Kidney epithelial cell (primary cell): ENCODE results near the gene CCDC191. TPM values are rescaled to one million over a fixed set of nuclear protein-coding genes. Genes with fewer than 3 reads are reported as not detected.

Source experiments
- DNase-seq: peaks from one replicate; pipeline ENCODE4 v3.0.0-alpha.2; 2010; ENCODE audit warnings: low read depth
- H3K27me3 ChIP-seq: 2 replicates; pipeline ENCODE4 v1.6.0; 2011; ENCODE audit warnings: low read length; ENCODE audit not compliant: control insufficient read depth, insufficient read depth
- H3K36me3 ChIP-seq: 2 replicates; pipeline ENCODE4 v1.5.1; 2011; ENCODE audit warnings: low read length; ENCODE audit not compliant: control insufficient read depth, insufficient read depth
- H3K4me3 ChIP-seq: 2 replicates; pipeline ENCODE4 v1.5.1; 2011; ENCODE audit warnings: low read depth, mild to moderate bottlenecking, control low read depth, low read length
- CTCF ChIP-seq: IDR thresholded peaks from 2 replicates; pipeline ENCODE4 v1.5.1; 2011; ENCODE audit warnings: mild to moderate bottlenecking, moderate library complexity, low read length, control low read depth, inconsistent platforms; ENCODE audit not compliant: insufficient read depth, poor library complexity, severe bottlenecking
- total RNA-seq: library from RNA; depleted of rRNA; stranded (reverse); fragments of >200 nt; gene quantifications from 2 replicates; pipeline ENCODE4 v1.2.3, GENCODE V29; 2015

CCDC191 gene
- total RNA-seq, 1 donor from 2014 or later = 2.0 TPM

DNA sequence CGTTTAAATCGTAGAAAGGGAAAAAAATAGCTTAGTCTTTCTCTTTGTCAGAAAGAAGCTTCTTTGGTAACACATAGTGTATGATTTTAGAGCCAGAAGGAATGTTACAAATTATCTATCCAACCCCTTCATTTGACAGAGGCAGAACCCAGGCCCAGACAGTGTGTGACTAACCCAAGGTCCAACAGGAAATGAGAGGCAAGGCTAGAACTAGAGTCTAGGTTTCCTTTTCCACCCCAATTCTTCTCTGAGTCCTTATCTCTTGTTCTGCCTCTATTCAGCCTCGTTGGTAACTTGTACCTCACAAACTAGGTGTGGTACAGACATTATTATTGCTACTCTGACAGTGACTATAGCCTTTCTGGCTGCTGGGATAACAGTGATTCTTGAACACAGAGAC is 39.5 kb upstream of the CCDC191 start:
- TF ChIP-seq CTCF = no peak
- Histone ChIP-seq H3K36me3 (no peaks in the 10 kb centered on the region), H3K4me3 (no peak overlapping the region), H3K27me3 (no peaks in the 10 kb centered on the region)
- no peak for DNase-seq

- TF ChIP-seq CTCF = no peak
- Histone ChIP-seq H3K4me3 (no peak overlapping the region), H3K27me3 (no peaks in the 10 kb centered on the region), H3K36me3 (no peaks in the 10 kb centered on the region)
- DNase-seq = peak; percentile 72
Observed at GRCh38 chr3:114093596-114093995, 37.3 kb upstream of the CCDC191 start.

DNA sequence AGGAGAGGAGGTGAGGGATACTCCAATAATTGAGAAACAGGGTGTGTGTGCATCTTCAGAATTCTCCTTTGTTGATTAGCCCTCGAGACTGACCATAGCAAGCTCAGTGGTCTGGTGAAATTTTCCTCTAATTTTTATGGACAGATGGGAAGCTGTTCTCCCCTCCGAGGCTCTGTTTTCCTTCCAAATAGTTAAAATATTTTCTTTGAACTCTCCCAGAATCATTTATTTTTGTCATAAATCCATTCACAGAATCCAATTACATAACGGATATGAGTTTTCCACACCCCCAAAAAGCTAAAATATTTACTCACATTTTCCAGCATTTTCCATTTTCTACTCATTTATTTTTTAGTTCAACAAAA is 36.7 kb upstream of the CCDC191 start:
- H3K27me3 ChIP-seq = no peaks in the 10 kb centered on the region
- no peak overlapping the region for H3K4me3 ChIP-seq
- no peaks in the 10 kb centered on the region for H3K36me3 ChIP-seq
- no peak for DNase-seq
- no peak for TF ChIP-seq CTCF

DNA sequence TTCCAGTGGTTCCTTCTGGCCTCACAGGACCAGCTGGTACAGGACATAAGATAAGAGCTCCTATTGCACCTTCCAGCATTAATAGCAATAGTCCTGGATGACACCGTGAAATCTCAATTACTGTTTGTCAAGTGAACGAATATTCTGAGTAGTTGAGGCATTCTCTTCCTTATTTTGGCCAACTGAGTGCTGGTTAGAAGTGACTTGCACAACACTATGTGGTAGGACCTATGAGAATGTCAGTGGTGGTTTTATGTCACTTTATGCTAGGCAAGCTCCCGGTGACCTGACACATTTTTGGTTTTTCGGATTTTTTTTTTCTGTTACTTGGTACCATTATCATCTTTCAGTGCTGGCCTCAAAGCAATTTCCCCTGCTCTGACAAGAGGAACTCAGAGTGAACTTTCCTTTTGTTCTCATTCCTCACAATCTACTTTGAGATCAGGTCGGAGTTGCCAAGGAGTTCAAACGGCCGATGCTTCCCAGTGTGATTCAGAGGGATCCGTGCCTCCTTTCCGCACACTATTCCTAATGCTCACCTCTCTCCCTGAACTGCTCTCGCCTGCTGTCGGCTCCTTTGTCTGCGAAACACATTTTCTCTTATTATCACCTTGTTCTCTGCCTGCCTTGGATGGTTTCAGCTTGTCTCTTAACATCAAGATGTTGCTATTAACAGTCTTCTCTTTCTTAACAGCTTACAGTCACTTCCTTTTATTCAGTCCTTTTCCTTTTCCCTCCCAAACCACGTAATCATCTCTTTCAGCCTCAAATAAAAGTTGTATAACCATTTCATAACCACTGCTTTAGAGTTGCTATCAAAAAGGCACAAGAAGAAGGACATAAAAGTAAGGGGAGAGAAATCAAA is 36.1 kb upstream of the CCDC191 start:
- no peak for DNase-seq
- no peaks in the 10 kb centered on the region for H3K36me3 ChIP-seq
- H3K4me3 ChIP-seq = no peak overlapping the region
- no peaks in the 10 kb centered on the region for H3K27me3 ChIP-seq
- TF ChIP-seq CTCF = no peak

DNA sequence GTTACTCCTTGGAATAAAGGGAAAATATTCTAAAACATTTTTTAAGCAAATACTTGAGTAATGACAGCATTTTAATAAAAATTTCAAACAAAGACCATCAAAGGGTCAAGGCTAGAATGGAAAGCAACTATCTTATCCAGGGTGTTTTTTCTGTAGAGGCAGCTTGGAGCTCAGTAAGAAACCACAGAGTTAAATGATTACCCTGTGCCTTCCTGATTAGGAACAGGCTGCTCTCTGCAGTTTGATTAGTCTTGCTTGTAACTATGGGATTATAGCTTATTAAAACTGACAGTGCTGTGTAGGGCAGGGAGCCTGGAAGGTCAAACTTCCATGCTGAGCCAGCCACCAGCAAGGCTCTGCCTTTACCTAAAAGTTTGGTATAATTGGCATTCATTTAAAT is 33.3 kb upstream of the CCDC191 start:
- Histone ChIP-seq H3K27me3 (no peaks in the 10 kb centered on the region), H3K36me3 (no peaks in the 10 kb centered on the region), H3K4me3 (no peak overlapping the region)
- TF ChIP-seq CTCF = no peak
- no peak for DNase-seq

- H3K36me3 ChIP-seq = no peaks in the 10 kb centered on the region
- no peak overlapping the region for H3K4me3 ChIP-seq
- no peak for DNase-seq
- no peak for TF ChIP-seq CTCF
- H3K27me3 ChIP-seq = no peaks in the 10 kb centered on the region
Observed at GRCh38 chr3:114086356-114086755, 30.0 kb upstream of the CCDC191 start.
